ENCODE measurements around the gene SLC39A11. TPM values are rescaled to one million over a fixed set of nuclear protein-coding genes. Genes with fewer than 3 reads are reported as not detected.

SLC39A11 gene
- total RNA-seq, 1 experiment from 2014 or later: 15.2 TPM

DNA sequence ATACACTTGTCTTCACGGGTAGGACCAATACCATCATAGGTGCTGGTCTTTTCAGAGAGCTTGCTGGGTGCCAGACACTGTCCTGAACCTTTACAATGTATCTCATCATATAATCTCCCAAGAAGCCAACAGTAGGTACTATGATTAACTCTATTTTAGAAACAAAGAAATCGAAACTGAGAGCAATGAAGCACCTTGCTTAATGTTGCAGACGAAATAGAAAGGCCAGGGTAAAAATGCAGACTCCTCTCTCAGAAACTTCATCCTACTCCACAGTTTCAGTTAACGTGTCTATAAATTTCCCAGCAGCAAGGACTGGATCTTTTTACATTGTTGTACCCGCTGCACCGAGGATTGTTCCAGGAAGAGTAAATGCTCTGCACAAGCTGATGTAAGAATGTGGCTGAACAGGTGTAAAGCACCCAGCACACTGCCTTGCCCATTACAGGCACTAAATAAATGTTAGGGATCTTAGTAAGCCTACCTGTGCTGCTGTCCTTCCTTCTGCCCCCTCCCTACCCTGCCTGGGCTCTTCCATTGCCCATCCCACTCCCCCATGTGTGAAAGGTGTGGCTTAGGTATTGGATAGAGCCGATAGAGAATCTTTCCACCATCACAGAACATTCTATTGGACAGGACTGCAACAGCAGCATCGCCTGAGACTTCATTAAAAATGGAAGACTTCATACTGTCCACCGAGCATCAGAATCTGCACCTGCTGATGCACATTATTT is 495.0 kb downstream of the SLC39A11 start:
- no peak overlapping the region for H3K56ac ChIP-seq (ENCODE audit: insufficient read length, low read depth, low read length)
- H2BK15ac ChIP-seq (ENCODE audit: low read depth, low read length): no peak overlapping the region
- no peak overlapping the region for H4K91ac ChIP-seq (ENCODE audit: insufficient read length, low read depth, low read length)
- H3T11ph ChIP-seq (ENCODE audit: low read length): no peak overlapping the region
- H2AFZ ChIP-seq (ENCODE audit: low read length): no peak overlapping the region
- peaks cover 8% of the 10 kb centered on the region in 2 experiments for H3K4me1 Mint-ChIP-seq
- no peaks in the 10 kb centered on the region for H3K36me3 Mint-ChIP-seq (ENCODE audit: insufficient read depth in 1 of 3, low read depth in 3 of 3)
- no peak overlapping the region for H3K23ac ChIP-seq (ENCODE audit: insufficient read length, low read depth, low read length)
- H3K27ac Mint-ChIP-seq: no peak overlapping the region
- no peak overlapping the region for H4K5ac ChIP-seq (ENCODE audit: insufficient read length, low read depth, low read length)
- no peak overlapping the region for H3K4ac ChIP-seq (ENCODE audit: low read depth, low read length)
- H3K79me1 ChIP-seq (ENCODE audit: insufficient read depth, low read depth, low read length, poor library complexity, severe bottlenecking): no peaks in the 10 kb centered on the region
- H3K27me3 ChIP-seq (ENCODE audit: insufficient read depth, low read length): no peaks in the 10 kb centered on the region
- H3K9ac ChIP-seq (ENCODE audit: extremely low read depth, insufficient read length, low read length): no peak overlapping the region
- no peak overlapping the region for H2BK20ac ChIP-seq (ENCODE audit: low read depth, low read length, poor library complexity, severe bottlenecking)
- peaks cover under 1% of the 10 kb centered on the region for H3K23me2 ChIP-seq (ENCODE audit: insufficient read length, low read depth, low read length, poor library complexity, severe bottlenecking)
- H3K27me3 Mint-ChIP-seq (ENCODE audit: low read depth): peaks cover 51% of the 10 kb centered on the region
- H3K14ac ChIP-seq (ENCODE audit: insufficient read depth, low read length): no peak overlapping the region
- no peak overlapping the region for H2BK120ac ChIP-seq (ENCODE audit: low read depth, low read length, poor library complexity, severe bottlenecking)
- H3K27ac ChIP-seq (ENCODE audit: insufficient read length, low read depth, low read length): no peak overlapping the region
- no peaks in the 10 kb centered on the region for H3K9me3 ChIP-seq (ENCODE audit: control insufficient read depth, low read depth, low read length)
- H2AK5ac ChIP-seq (ENCODE audit: insufficient read length, low read length): no peak overlapping the region
- no peak overlapping the region for H3K18ac ChIP-seq (ENCODE audit: insufficient read length, low read depth, low read length)
- no peak overlapping the region for H2BK5ac ChIP-seq (ENCODE audit: insufficient read length, low read length)
- no peak overlapping the region for H4K8ac ChIP-seq (replicated peaks; ENCODE audit: insufficient read length, low read depth, low read length)
- H2BK12ac ChIP-seq (ENCODE audit: insufficient read length, low read depth, low read length): no peak overlapping the region
- no peaks in the 10 kb centered on the region for H4K20me1 ChIP-seq (ENCODE audit: control insufficient read depth, insufficient read depth, insufficient read length)
- TF ChIP-seq, protein P1, sequence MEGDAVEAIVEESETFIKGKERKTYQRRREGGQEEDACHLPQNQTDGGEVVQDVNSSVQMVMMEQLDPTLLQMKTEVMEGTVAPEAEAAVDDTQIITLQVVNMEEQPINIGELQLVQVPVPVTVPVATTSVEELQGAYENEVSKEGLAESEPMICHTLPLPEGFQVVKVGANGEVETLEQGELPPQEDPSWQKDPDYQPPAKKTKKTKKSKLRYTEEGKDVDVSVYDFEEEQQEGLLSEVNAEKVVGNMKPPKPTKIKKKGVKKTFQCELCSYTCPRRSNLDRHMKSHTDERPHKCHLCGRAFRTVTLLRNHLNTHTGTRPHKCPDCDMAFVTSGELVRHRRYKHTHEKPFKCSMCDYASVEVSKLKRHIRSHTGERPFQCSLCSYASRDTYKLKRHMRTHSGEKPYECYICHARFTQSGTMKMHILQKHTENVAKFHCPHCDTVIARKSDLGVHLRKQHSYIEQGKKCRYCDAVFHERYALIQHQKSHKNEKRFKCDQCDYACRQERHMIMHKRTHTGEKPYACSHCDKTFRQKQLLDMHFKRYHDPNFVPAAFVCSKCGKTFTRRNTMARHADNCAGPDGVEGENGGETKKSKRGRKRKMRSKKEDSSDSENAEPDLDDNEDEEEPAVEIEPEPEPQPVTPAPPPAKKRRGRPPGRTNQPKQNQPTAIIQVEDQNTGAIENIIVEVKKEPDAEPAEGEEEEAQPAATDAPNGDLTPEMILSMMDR (conservative IDR thresholded peaks at IDR 0.05): no peak
- H3K79me2 ChIP-seq (ENCODE audit: insufficient read depth, low read length): no peaks in the 10 kb centered on the region
- no peak for DNase-seq
- no peak overlapping the region for H3K4me3 Mint-ChIP-seq
- H3K4me1 ChIP-seq (ENCODE audit: insufficient read depth, low read length): 0 out of 2 replicates have a peak, but pooled peaks cover 2% of the 10 kb centered on the region
- no peaks in the 10 kb centered on the region for H3K9me3 Mint-ChIP-seq
- no peak overlapping the region for H3K4me2 ChIP-seq (ENCODE audit: insufficient read depth, insufficient read length, low read length)
- WGBS (ENCODE audit: extremely low coverage, insufficient read length, low lambda C conversion rate): no CpG with 5 or more reads among the region's 9 CpGs

Other genes with a start within 250 kb of the SLC39A11 start
- gene SSTR2, start 72.3 kb upstream of the SLC39A11 start, total RNA-seq (2021): 2.0 TPM in 2 replicates
- 23.2 and 26.5 TPM in 2 replicates for gene COG1, start 100.4 kb upstream of the SLC39A11 start, total RNA-seq (2021)
- gene CPSF4L, start 169.2 kb upstream of the SLC39A11 start, total RNA-seq (2021): not detected in 2 replicates
- 27.1 and 28.2 TPM in 2 replicates for gene CDC42EP4, start 219.3 kb upstream of the SLC39A11 start, total RNA-seq (2021)